Fibroblast of the aortic adventitia (primary cell): Measurements from ENCODE around the gene SLC18B1. TPM values are rescaled to one million over a fixed set of nuclear protein-coding genes. Genes with fewer than 3 reads are reported as not detected.

Experiments
- DNase-seq: peaks from one replicate; pipeline ENCODE4 v3.0.0-alpha.2; 2010; ENCODE audit warnings: low read depth
- H3K4me3 ChIP-seq: 2 replicates; pipeline ENCODE4 v1.5.1; 2011; ENCODE audit warnings: low read depth, mild to moderate bottlenecking, control low read depth, low read length, moderate library complexity
- CTCF ChIP-seq: IDR thresholded peaks from 2 replicates; pipeline ENCODE4 v1.5.1; 2011; ENCODE audit warnings: mild to moderate bottlenecking, low read length, control low read depth, inconsistent platforms; ENCODE audit not compliant: insufficient read depth
- total RNA-seq: library from RNA; depleted of rRNA; stranded (reverse); fragments of >200 nt; gene quantifications from 2 replicates; pipeline ENCODE4 v1.2.3, GENCODE V29; 2012; ENCODE audit warnings: low replicate concordance

SLC18B1 gene
- total RNA-seq, 1 donor = 17.8 TPM

- DNase-seq = no peak
- no peak for TF ChIP-seq CTCF
- H3K4me3 ChIP-seq = no peak overlapping the region
Observed at GRCh38 chr6:132760256-132760655, 38.2 kb downstream of the SLC18B1 start.

- no peak overlapping the region for H3K4me3 ChIP-seq
- DNase-seq = no peak
- no peak for TF ChIP-seq CTCF
Observed at GRCh38 chr6:132758689-132759088, 39.7 kb downstream of the SLC18B1 start.

GRCh38 chr6:132752255-132752654 is 46.2 kb downstream of the SLC18B1 start:
- no peak for TF ChIP-seq CTCF
- DNase-seq = no peak
- no peak overlapping the region for H3K4me3 ChIP-seq

GRCh38 chr6:132751828-132752227 is 46.6 kb downstream of the SLC18B1 start:
- no peak for TF ChIP-seq CTCF
- no peak overlapping the region for H3K4me3 ChIP-seq
- DNase-seq = no peak

- no peak for DNase-seq
- no peak overlapping the region for H3K4me3 ChIP-seq
- TF ChIP-seq CTCF = no peak
Observed at GRCh38 chr6:132751306-132751705, 47.1 kb downstream of the SLC18B1 start.

- no peak overlapping the region for H3K4me3 ChIP-seq
- no peak for DNase-seq
- no peak for TF ChIP-seq CTCF
Observed at GRCh38 chr6:132750455-132751248, 47.8 kb downstream of the SLC18B1 start.

GRCh38 chr6:132749111-132749510 is 49.3 kb downstream of the SLC18B1 start:
- peak; percentile 47 for DNase-seq
- H3K4me3 ChIP-seq = no peak overlapping the region
- TF ChIP-seq CTCF = no peak
